HL-60 (cell line): ENCODE results near the gene GTF2I.

Experiments used
- DNase-seq, 2 experiments: peaks; one replicate each; pipeline ENCODE4 v3.0.0-alpha.2; 2010 to 2020; ENCODE audit warnings: low read depth in 1 of 2, low spot score in 1 of 2
- H3K27ac ChIP-seq: fragments of 250-450 bp; sonication (Bioruptor Pico); replicated peaks from 2 replicates; pipeline ENCODE4 v1.5.1; 2020; ENCODE audit warnings: mild to moderate bottlenecking, moderate library complexity
- H3K27me3 ChIP-seq: fragments of 250-450 bp; sonication (Bioruptor Pico); 2 replicates; pipeline ENCODE4 v1.5.1; 2021; ENCODE audit warnings: mild to moderate bottlenecking, moderate library complexity; ENCODE audit not compliant: insufficient read depth, poor library complexity, severe bottlenecking
- H3K4me3 ChIP-seq: replicated peaks from 2 replicates; pipeline ENCODE4 v1.5.1; 2011; ENCODE audit warnings: mild to moderate bottlenecking, control low read depth, low read length; ENCODE audit not compliant: insufficient read depth
- CTCF ChIP-seq: IDR thresholded peaks from one replicate; pipeline ENCODE4 v1.5.1; 2011; ENCODE audit warnings: low read length, control low read depth, inconsistent platforms; ENCODE audit not compliant: insufficient read depth
- GABPA ChIP-seq: IDR thresholded peaks from 2 replicates; pipeline ENCODE4 v1.6.1; 2012; ENCODE audit warnings: low read depth
- POLR2AphosphoS5 ChIP-seq: IDR thresholded peaks from 2 replicates; pipeline ENCODE4 v1.6.1; 2012; ENCODE audit warnings: low read depth
- REST ChIP-seq: IDR thresholded peaks from 2 replicates; pipeline ENCODE4 v1.6.1; 2012; ENCODE audit warnings: low read depth; ENCODE audit not compliant: insufficient replicate concordance
- SPI1 ChIP-seq: IDR thresholded peaks from 2 replicates; pipeline ENCODE4 v1.6.1; 2012; ENCODE audit warnings: low read depth, mild to moderate bottlenecking, borderline replicate concordance

Gene GTF2I

GRCh38 chr7:74718336-74718735 is 60.8 kb downstream of the GTF2I start:
- no peak overlapping the region for H3K27ac ChIP-seq
- no peak overlapping the region for H3K4me3 ChIP-seq
- no peak for TF ChIP-seq GABPA
- no peak for TF ChIP-seq CTCF
- no peak for TF ChIP-seq POLR2AphosphoS5
- TF ChIP-seq REST: no peak
- no peak for TF ChIP-seq SPI1
- H3K27me3 ChIP-seq: no peaks in the 10 kb centered on the region
- no peak for DNase-seq

GRCh38 chr7:74722153-74722552 is 64.6 kb downstream of the GTF2I start:
- H3K4me3 ChIP-seq: no peak overlapping the region
- TF ChIP-seq POLR2AphosphoS5: no peak
- no peak for TF ChIP-seq SPI1
- TF ChIP-seq REST: no peak
- no peak for TF ChIP-seq GABPA
- no peak for TF ChIP-seq CTCF
- H3K27ac ChIP-seq: no peak overlapping the region
- no peaks in the 10 kb centered on the region for H3K27me3 ChIP-seq
- DNase-seq: no peak

- Histone ChIP-seq H3K27ac (no peak overlapping the region), H3K27me3 (no peaks in the 10 kb centered on the region), H3K4me3 (no peak overlapping the region)
- no peak for DNase-seq
- TF ChIP-seq CTCF: no peak
- TF ChIP-seq SPI1: no peak
- TF ChIP-seq POLR2AphosphoS5: no peak
- no peak for TF ChIP-seq GABPA
- TF ChIP-seq REST: no peak
These were observed 68.3 kb downstream of the GTF2I start for GRCh38 chr7:74725840-74726239.
